Measurements from ENCODE around the gene KRTAP9-7. TPM values are rescaled to one million over a fixed set of nuclear protein-coding genes. Genes with fewer than 3 reads are reported as not detected.

KRTAP9-7 gene
- total and polyA plus RNA-seq, 2 donors (not counting 1 experiment from before 2014, with no cell fraction given): not detected

DNA sequence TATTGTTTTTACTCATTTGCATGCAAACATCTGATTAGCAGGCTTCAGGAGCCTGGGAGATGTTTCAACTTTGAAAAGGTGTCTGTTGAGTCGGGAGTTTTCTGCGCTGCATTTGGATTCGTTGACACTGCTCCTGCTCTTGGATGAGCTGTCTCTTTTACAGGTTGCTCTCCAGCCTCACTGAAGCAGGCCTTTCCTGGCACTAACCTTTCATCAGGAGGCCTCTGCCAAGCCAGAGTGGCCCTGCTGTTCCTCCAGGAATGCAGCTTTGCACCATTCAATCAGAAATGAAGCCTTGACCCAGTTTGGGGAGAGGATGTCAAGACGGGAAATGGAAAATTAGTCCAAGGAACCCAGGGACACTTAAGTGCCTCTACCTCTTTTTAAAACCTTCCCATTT is 27.5 kb downstream of the KRTAP9-7 start:
- Mint-ChIP-seq H3K27ac (no peak overlapping the region), H3K4me1 (peaks cover 25% of the 10 kb centered on the region), H3K27me3 (peaks cover 10% of the 10 kb centered on the region), H3K4me3 (no peak overlapping the region), H3K9me3 (ENCODE audit: insufficient read depth) (peaks cover 2% of the 10 kb centered on the region)
- DNase-seq: no peak
- intact Hi-C loops (cut with micrococcal nuclease): no loop called here
- no peak overlapping the region for H3K27ac ChIP-seq (ENCODE audit: low read length in 2 of 2)
- H3K79me2 ChIP-seq (ENCODE audit: control insufficient read depth, insufficient read depth, low read length): no peaks in the 10 kb centered on the region
- ChIA-PET POLR2A (no interaction called here), CTCF (interaction anchor here (1.4 kb wide), 1 partner anchor 11 kb away, joined by 4 read pairs; no protein-coding TSS in a partner anchor)
- peaks cover 18 to 19% of the 10 kb centered on the region in 2 donors for H3K4me1 ChIP-seq (ENCODE audit: control insufficient read depth in 2 of 2, insufficient read depth in 2 of 2, low read length in 2 of 2)
- H3K9me3 ChIP-seq (ENCODE audit: control extremely low read depth in 1 of 3, control insufficient read depth in 2 of 3, insufficient read depth in 1 of 3, low read length in 2 of 3): no peaks in the 10 kb centered on the region
- WGBS (ENCODE audit: insufficient coverage): 100% methylated on average over 3 of the region's 4 CpGs
- H2AFZ ChIP-seq (ENCODE audit: insufficient read depth, low read depth, low read length, poor library complexity, severe bottlenecking): no peak overlapping the region
- H4K20me1 ChIP-seq (ENCODE audit: control insufficient read depth, insufficient read depth, low read length, poor library complexity, severe bottlenecking): no peaks in the 10 kb centered on the region
- H3K27me3 ChIP-seq (replicated peaks in 1 of 4; ENCODE audit: control extremely low read depth in 1 of 4, control insufficient read depth in 3 of 4, insufficient read depth in 4 of 4, low read length in 3 of 4): no peaks in the 10 kb centered on the region
- no peak overlapping the region for H3K4me3 ChIP-seq (ENCODE audit: control extremely low read depth in 1 of 5, extremely low read depth in 1 of 5, insufficient read depth in 1 of 5, low read depth in 2 of 5, low read length in 4 of 5)
- TF ChIP-seq, protein P1, sequence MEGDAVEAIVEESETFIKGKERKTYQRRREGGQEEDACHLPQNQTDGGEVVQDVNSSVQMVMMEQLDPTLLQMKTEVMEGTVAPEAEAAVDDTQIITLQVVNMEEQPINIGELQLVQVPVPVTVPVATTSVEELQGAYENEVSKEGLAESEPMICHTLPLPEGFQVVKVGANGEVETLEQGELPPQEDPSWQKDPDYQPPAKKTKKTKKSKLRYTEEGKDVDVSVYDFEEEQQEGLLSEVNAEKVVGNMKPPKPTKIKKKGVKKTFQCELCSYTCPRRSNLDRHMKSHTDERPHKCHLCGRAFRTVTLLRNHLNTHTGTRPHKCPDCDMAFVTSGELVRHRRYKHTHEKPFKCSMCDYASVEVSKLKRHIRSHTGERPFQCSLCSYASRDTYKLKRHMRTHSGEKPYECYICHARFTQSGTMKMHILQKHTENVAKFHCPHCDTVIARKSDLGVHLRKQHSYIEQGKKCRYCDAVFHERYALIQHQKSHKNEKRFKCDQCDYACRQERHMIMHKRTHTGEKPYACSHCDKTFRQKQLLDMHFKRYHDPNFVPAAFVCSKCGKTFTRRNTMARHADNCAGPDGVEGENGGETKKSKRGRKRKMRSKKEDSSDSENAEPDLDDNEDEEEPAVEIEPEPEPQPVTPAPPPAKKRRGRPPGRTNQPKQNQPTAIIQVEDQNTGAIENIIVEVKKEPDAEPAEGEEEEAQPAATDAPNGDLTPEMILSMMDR (IDR thresholded peaks at IDR 0.05): no peak
- TF ChIP-seq EZH2 (IDR thresholded peaks at IDR 0.05; ENCODE audit: borderline replicate concordance, insufficient read depth, low read depth, low read length, poor library complexity, severe bottlenecking): no peak
- ATAC-seq (ENCODE audit: low read depth): no peak
- no peak overlapping the region for H3K4me2 ChIP-seq (replicated peaks; ENCODE audit: low read depth, low read length, poor library complexity, severe bottlenecking)
- no peak overlapping the region for H3K9ac ChIP-seq (ENCODE audit: low read length)
- no peaks in the 10 kb centered on the region for H3K36me3 ChIP-seq (replicated peaks in 1 of 2; ENCODE audit: control extremely low read depth in 1 of 2, control insufficient read depth in 1 of 2, extremely low read depth in 1 of 2, insufficient read depth in 2 of 2, low read length in 1 of 2)

DNA sequence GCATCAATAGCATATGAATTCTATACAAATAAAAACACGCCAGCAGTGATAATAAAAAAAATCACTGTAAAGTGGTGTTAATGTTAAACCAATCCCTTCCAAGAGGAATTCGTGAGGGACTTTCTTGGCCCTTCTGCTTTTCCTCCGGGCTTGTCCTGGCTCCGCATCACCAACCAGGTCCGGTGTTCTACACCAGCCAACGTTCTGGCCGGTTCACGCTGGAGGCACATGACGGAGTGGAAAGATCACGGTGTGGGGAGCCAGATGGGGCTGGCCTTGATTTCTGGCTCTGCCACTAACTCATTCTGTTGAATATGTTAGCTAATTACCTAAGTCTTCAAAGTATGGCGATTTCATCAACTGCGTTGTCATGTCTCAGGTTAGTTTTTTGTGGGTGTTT is 28.6 kb downstream of the KRTAP9-7 start:
- H3K27ac Mint-ChIP-seq: no peak overlapping the region
- Histone ChIP-seq H2AFZ (ENCODE audit: insufficient read depth, low read depth, low read length, poor library complexity, severe bottlenecking) (no peak overlapping the region), H3K79me2 (ENCODE audit: control insufficient read depth, insufficient read depth, low read length) (no peaks in the 10 kb centered on the region), H3K9me3 (ENCODE audit: control extremely low read depth in 1 of 3, control insufficient read depth in 2 of 3, insufficient read depth in 1 of 3, low read length in 2 of 3) (no peaks in the 10 kb centered on the region), H3K27ac (ENCODE audit: low read length in 2 of 2) (no peak overlapping the region), H3K4me1 (ENCODE audit: control insufficient read depth in 2 of 2, insufficient read depth in 2 of 2, low read length in 2 of 2) (peaks cover 29 to 30% of the 10 kb centered on the region in 2 donors), H4K20me1 (ENCODE audit: control insufficient read depth, insufficient read depth, low read length, poor library complexity, severe bottlenecking) (no peaks in the 10 kb centered on the region), H3K9ac (ENCODE audit: low read length) (no peak overlapping the region), H3K27me3 (replicated peaks in 1 of 4; ENCODE audit: control extremely low read depth in 1 of 4, control insufficient read depth in 3 of 4, insufficient read depth in 4 of 4, low read length in 3 of 4) (no peaks in the 10 kb centered on the region), H3K4me3 (ENCODE audit: control extremely low read depth in 1 of 5, extremely low read depth in 1 of 5, insufficient read depth in 1 of 5, low read depth in 2 of 5, low read length in 4 of 5) (no peak overlapping the region), H3K4me2 (replicated peaks; ENCODE audit: low read depth, low read length, poor library complexity, severe bottlenecking) (no peak overlapping the region), H3K36me3 (replicated peaks in 1 of 2; ENCODE audit: control extremely low read depth in 1 of 2, control insufficient read depth in 1 of 2, extremely low read depth in 1 of 2, insufficient read depth in 2 of 2, low read length in 1 of 2) (no peaks in the 10 kb centered on the region)
- peaks cover 2% of the 10 kb centered on the region for H3K9me3 Mint-ChIP-seq (ENCODE audit: insufficient read depth)
- WGBS (ENCODE audit: insufficient coverage): 93% methylated on average over 9 of the region's 12 CpGs
- H3K4me1 Mint-ChIP-seq: peaks cover 36% of the 10 kb centered on the region
- DNase-seq (no peak), ATAC-seq (ENCODE audit: low read depth) (no peak)
- TF ChIP-seq EZH2 (IDR thresholded peaks at IDR 0.05; ENCODE audit: borderline replicate concordance, insufficient read depth, low read depth, low read length, poor library complexity, severe bottlenecking): no peak
- TF ChIP-seq, protein P1 (IDR thresholded peaks at IDR 0.05): no peak
- POLR2A ChIA-PET: no interaction called here
- intact Hi-C loops (cut with micrococcal nuclease): no loop called here
- CTCF ChIA-PET: interaction anchor here (1.0 kb wide), 1 partner anchor 18 kb away, joined by 4 read pairs; no protein-coding TSS in a partner anchor
- peaks cover 3% of the 10 kb centered on the region for H3K27me3 Mint-ChIP-seq
- no peak overlapping the region for H3K4me3 Mint-ChIP-seq
